Left ventricle myocardium inferior (tissue), 1 donor: Measurements from ENCODE around the gene CEP20. TPM values are rescaled to one million over a fixed set of nuclear protein-coding genes. Genes with fewer than 3 reads are reported as not detected.

ENCODE experiments used
- DNase-seq: peaks from one replicate; pipeline ENCODE4 v3.0.0-alpha.2; 2020
- H3K27ac ChIP-seq: fragments of 200-600 bp; replicated peaks from 2 replicates; pipeline ENCODE4 v1.8.0; 2021
- H3K27me3 ChIP-seq: fragments of 200-600 bp; 2 replicates; pipeline ENCODE4 v1.8.0; 2021; ENCODE audit warnings: low read depth
- H3K36me3 ChIP-seq: fragments of 200-600 bp; 2 replicates; pipeline ENCODE4 v1.8.0; 2021
- H3K4me1 ChIP-seq: fragments of 200-600 bp; 2 replicates; pipeline ENCODE4 v1.8.0; 2021
- H3K4me3 ChIP-seq: fragments of 200-600 bp; 2 replicates; pipeline ENCODE4 v1.8.0; 2021; ENCODE audit warnings: mild to moderate bottlenecking, moderate library complexity
- H3K9me3 ChIP-seq: fragments of 200-600 bp; replicated peaks from 2 replicates; pipeline ENCODE4 v1.8.0; 2021
- CTCF ChIP-seq: fragments of 200-600 bp; IDR thresholded peaks from 2 replicates; pipeline ENCODE4 v1.8.0; 2021; ENCODE audit warnings: antibody characterized with exemption, mild to moderate bottlenecking, borderline replicate concordance
- intact Hi-C: fragments of 100-400 bp; cut with micrococcal nuclease; formaldehyde crosslinking; loops from one replicate; pipeline ENCODE4 v1.11.0; 2022
- total RNA-seq: library from RNA; stranded (reverse); fragmentation: NEBNext Ultra II Directional; extraction: Animal tissue kit (Norgen Biotek cat#: 25700); gene quantifications from one replicate; pipeline ENCODE4 v1.2.1, GENCODE V29; 2021
- donor health status: DM: no; HTN: yes; CAD: no; lungs with severe emphysema.

CEP20 gene
- total RNA-seq, 1 donor from 2014 or later, result 30.7 TPM

DNA sequence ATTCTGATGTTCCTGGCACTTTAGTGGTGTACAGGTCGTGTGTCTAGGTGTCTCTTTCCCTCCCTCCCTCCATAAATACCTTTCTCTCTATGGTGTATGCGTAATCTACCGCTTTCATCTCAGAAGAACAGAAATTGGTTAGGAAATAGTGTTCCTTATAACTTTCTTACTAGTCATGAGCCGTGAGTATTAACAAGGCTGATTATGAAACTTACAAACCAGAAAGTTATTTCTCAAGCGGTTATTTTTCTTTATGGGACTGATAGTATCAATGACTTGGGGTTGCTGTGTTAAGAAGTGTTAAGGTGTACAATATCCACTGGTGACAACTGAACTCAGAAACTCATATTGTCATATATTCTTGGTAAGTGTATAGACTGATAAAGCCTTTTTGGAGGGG lies 18.4 kb downstream of the CEP20 start:
- Histone ChIP-seq H3K27me3 (no peaks in the 10 kb centered on the region), H3K9me3 (no peaks in the 10 kb centered on the region), H3K4me1 (peaks cover 7% of the 10 kb centered on the region), H3K27ac (no peak overlapping the region), H3K36me3 (peaks cover 83% of the 10 kb centered on the region), H3K4me3 (no peak overlapping the region)
- no peak for TF ChIP-seq CTCF
- DNase-seq, result no peak
- intact Hi-C loops, result loop anchor here (5.0 kb wide), 1 partner anchor 257 kb away; no protein-coding TSS in a partner anchor

DNA sequence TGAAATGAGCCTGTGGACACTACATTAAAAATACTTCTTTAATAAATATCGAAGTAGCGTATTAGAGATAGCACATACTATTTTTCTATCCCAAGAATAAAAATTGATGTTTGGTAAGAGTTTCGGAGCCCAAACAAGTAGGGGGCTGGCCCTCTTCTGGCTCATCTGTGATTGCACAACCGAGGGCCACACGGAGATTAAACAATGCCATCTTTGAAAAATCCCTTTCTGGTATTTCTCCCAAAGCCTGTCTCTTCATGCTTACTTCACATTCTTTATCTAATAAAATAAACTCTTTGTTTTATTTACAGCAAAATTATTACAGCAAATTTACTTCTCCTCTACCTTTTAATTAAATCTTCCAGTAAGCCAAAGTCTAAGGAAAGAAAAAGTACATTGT lies 22.0 kb downstream of the CEP20 start:
- Histone ChIP-seq H3K36me3 (peaks cover 66% of the 10 kb centered on the region), H3K27ac (no peak overlapping the region), H3K4me3 (no peak overlapping the region), H3K27me3 (no peaks in the 10 kb centered on the region), H3K9me3 (no peaks in the 10 kb centered on the region), H3K4me1 (no peaks in the 10 kb centered on the region)
- intact Hi-C loops, result no loop called here
- TF ChIP-seq CTCF, result no peak
- DNase-seq, result no peak

- Histone ChIP-seq H3K4me3 (no peak overlapping the region), H3K4me1 (no peaks in the 10 kb centered on the region), H3K9me3 (no peaks in the 10 kb centered on the region), H3K27me3 (no peaks in the 10 kb centered on the region), H3K27ac (no peak overlapping the region), H3K36me3 (peaks cover 59% of the 10 kb centered on the region)
- intact Hi-C loops, result no loop called here
- no peak for DNase-seq
- TF ChIP-seq CTCF, result no peak
These were observed 22.7 kb downstream of the CEP20 start for GRCh38 chr16:15865742-15866141.

DNA sequence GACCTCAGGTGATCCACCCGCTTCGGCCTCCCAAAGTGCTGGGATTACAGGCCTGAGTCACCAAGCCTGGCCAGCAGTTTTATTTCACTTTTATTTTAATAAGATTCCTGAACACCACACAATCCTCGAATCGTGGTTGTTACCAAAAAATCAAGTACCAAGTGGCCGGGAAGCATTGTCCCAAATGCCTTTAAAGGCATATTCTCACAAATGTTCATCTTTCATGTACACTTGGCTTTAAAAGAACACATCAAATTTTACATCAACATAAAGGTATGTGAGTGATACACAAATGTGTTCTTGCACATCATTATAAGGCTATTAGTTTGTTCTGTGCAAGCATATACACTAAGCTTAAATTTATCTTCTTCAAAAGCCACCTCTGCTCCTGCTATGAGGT lies 23.5 kb downstream of the CEP20 start:
- Histone ChIP-seq H3K4me1 (no peaks in the 10 kb centered on the region), H3K9me3 (no peaks in the 10 kb centered on the region), H3K27ac (no peak overlapping the region), H3K27me3 (no peaks in the 10 kb centered on the region), H3K36me3 (peaks cover 51% of the 10 kb centered on the region), H3K4me3 (no peak overlapping the region)
- intact Hi-C loops, result no loop called here
- TF ChIP-seq CTCF, result no peak
- no peak for DNase-seq

GRCh38 chr16:15861996-15862395 lies 26.4 kb downstream of the CEP20 start:
- Histone ChIP-seq H3K4me1 (peaks cover 13% of the 10 kb centered on the region), H3K4me3 (no peak overlapping the region), H3K27me3 (peaks cover 18% of the 10 kb centered on the region), H3K36me3 (peaks cover 23% of the 10 kb centered on the region), H3K9me3 (no peaks in the 10 kb centered on the region), H3K27ac (no peak overlapping the region)
- no peak for DNase-seq
- TF ChIP-seq CTCF, result no peak
- intact Hi-C loops, result no loop called here
